Stimulated activated CD8-positive, alpha-beta memory T cell treated with anti-CD3 and anti-CD28 coated beads, Interleukin-7, amount 100 ng/mL, for 48 hours (primary cell): ENCODE results near the gene C17orf58.
A peak's percentile ranks its signal among the peaks of the same experiment; 100 is the strongest.
"Not testable (repeated sequence)": the region's sequence is repeated elsewhere in the genome, so short reads cannot be mapped to it uniquely, and the experiment has no call there.

Experiments
- DNase-seq, 2 donors: peaks; one replicate each; pipeline ENCODE4 v3.0.0-alpha.2; 2020; ENCODE audit warnings: low read depth in 1 of 2; ENCODE audit errors: extremely low read depth in 1 of 2

C17orf58 gene

GRCh38 chr17:68006797-68007196 lies 10.5 kb upstream of the C17orf58 start:
- no peak for DNase-seq

GRCh38 chr17:68004201-68004600 lies 7.9 kb upstream of the C17orf58 start:
- no peak for DNase-seq

GRCh38 chr17:67999291-67999911 lies 3.1 kb upstream of the C17orf58 start:
- no peak for DNase-seq

GRCh38 chr17:67998466-67998865 lies 2.2 kb upstream of the C17orf58 start:
- no peak for DNase-seq

- DNase-seq = no peak
These were observed 552 bp downstream of the C17orf58 start for GRCh38 chr17:67995570-67996263.

- no peak for DNase-seq
These were observed 1.3 kb downstream of the C17orf58 start for GRCh38 chr17:67994817-67995569.

GRCh38 chr17:67993998-67994361 lies 2.3 kb downstream of the C17orf58 start:
- DNase-seq = no peak

GRCh38 chr17:67993153-67993997 lies 2.9 kb downstream of the C17orf58 start:
- peak; percentile 37 to 67 for DNase-seq

- DNase-seq = no peak
These were observed 3.6 kb downstream of the C17orf58 start for GRCh38 chr17:67992548-67993152.

GRCh38 chr17:67990909-67991308 lies 5.4 kb downstream of the C17orf58 start:
- DNase-seq = no peak

GRCh38 chr17:67983383-67983688 lies 12.9 kb downstream of the C17orf58 start:
- DNase-seq = no peak

GRCh38 chr17:67982686-67983382 lies 13.4 kb downstream of the C17orf58 start:
- no peak for DNase-seq

GRCh38 chr17:67982034-67982640 lies 14.1 kb downstream of the C17orf58 start:
- no peak for DNase-seq

- DNase-seq = not testable (repeated sequence)
These were observed 15.4 kb downstream of the C17orf58 start for GRCh38 chr17:67980883-67981282.

GRCh38 chr17:67980456-67980855 lies 15.8 kb downstream of the C17orf58 start:
- DNase-seq = no peak

- not testable (repeated sequence) for DNase-seq
These were observed 20.0 kb downstream of the C17orf58 start for GRCh38 chr17:67976306-67976705.

GRCh38 chr17:67974598-67975066 lies 21.6 kb downstream of the C17orf58 start:
- no peak for DNase-seq

GRCh38 chr17:67974185-67974584 lies 22.1 kb downstream of the C17orf58 start:
- no peak for DNase-seq

GRCh38 chr17:67970783-67971182 lies 25.5 kb downstream of the C17orf58 start:
- no peak for DNase-seq

- DNase-seq = peak in 1 of 2 donors; percentile 52
These were observed 33.1 kb downstream of the C17orf58 start for GRCh38 chr17:67963145-67963572.
